WTC11 (cell line): ENCODE measurements around the gene L3HYPDH.

Experiments
- MXD4 ChIP-seq: fragments of 250-450 bp; sonication (Bioruptor Pico); IDR thresholded peaks from 2 replicates; pipeline ENCODE4 v1.8.0; 2021; ENCODE audit warnings: mild to moderate bottlenecking, moderate library complexity, borderline replicate concordance
- NR1H2 ChIP-seq: sonication (generic); formaldehyde crosslinking; IDR thresholded peaks from 2 replicates; pipeline ENCODE4 v1.9.0; 2021; ENCODE audit warnings: mild to moderate bottlenecking, moderate library complexity, missing genetic modification reagents
- ZBTB21 ChIP-seq: sonication (generic); formaldehyde crosslinking; IDR thresholded peaks from 2 replicates; pipeline ENCODE4 v1.8.1; 2023; ENCODE audit warnings: mild to moderate bottlenecking, missing genetic modification reagents, borderline replicate concordance
- TF ChIP-seq, protein P1 (sequence below): fragments of 200-600 bp; IDR thresholded peaks from 2 replicates; pipeline ENCODE4 v1.8.0; 2022; ENCODE audit warnings: antibody characterized with exemption
- TF ChIP-seq, protein P2 (sequence below): sonication (generic); formaldehyde crosslinking; IDR thresholded peaks from 2 replicates; pipeline ENCODE4 v1.8.0; 2023; ENCODE audit warnings: missing genetic modification reagents
- TF ChIP-seq, protein P3 (sequence below): sonication (generic); formaldehyde crosslinking; IDR thresholded peaks from 2 replicates; pipeline ENCODE4 v1.8.0; 2022; ENCODE audit warnings: mild to moderate bottlenecking, missing genetic modification reagents
- TF ChIP-seq, protein P4 (sequence below): sonication (generic); formaldehyde crosslinking; IDR thresholded peaks from 2 replicates; pipeline ENCODE4 v1.8.1; 2023; ENCODE audit warnings: mild to moderate bottlenecking, missing genetic modification reagents, moderate library complexity
- TF ChIP-seq, protein P5 (sequence below): sonication (generic); formaldehyde crosslinking; IDR thresholded peaks from 2 replicates; pipeline ENCODE4 v1.8.1; 2023; ENCODE audit warnings: mild to moderate bottlenecking, missing genetic modification reagents, moderate library complexity

GRCh38 chr14:59424341-59425071, 59.7 kb downstream of the L3HYPDH start:
- TF ChIP-seq, protein P1, sequence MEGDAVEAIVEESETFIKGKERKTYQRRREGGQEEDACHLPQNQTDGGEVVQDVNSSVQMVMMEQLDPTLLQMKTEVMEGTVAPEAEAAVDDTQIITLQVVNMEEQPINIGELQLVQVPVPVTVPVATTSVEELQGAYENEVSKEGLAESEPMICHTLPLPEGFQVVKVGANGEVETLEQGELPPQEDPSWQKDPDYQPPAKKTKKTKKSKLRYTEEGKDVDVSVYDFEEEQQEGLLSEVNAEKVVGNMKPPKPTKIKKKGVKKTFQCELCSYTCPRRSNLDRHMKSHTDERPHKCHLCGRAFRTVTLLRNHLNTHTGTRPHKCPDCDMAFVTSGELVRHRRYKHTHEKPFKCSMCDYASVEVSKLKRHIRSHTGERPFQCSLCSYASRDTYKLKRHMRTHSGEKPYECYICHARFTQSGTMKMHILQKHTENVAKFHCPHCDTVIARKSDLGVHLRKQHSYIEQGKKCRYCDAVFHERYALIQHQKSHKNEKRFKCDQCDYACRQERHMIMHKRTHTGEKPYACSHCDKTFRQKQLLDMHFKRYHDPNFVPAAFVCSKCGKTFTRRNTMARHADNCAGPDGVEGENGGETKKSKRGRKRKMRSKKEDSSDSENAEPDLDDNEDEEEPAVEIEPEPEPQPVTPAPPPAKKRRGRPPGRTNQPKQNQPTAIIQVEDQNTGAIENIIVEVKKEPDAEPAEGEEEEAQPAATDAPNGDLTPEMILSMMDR = no peak
- TF ChIP-seq, protein P2, sequence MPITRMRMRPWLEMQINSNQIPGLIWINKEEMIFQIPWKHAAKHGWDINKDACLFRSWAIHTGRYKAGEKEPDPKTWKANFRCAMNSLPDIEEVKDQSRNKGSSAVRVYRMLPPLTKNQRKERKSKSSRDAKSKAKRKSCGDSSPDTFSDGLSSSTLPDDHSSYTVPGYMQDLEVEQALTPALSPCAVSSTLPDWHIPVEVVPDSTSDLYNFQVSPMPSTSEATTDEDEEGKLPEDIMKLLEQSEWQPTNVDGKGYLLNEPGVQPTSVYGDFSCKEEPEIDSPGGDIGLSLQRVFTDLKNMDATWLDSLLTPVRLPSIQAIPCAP (CRISPR knock-in tag) = no peak
- TF ChIP-seq, protein P3, sequence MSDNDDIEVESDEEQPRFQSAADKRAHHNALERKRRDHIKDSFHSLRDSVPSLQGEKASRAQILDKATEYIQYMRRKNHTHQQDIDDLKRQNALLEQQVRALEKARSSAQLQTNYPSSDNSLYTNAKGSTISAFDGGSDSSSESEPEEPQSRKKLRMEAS (CRISPR knock-in tag) = no peak
- TF ChIP-seq, protein P4, sequence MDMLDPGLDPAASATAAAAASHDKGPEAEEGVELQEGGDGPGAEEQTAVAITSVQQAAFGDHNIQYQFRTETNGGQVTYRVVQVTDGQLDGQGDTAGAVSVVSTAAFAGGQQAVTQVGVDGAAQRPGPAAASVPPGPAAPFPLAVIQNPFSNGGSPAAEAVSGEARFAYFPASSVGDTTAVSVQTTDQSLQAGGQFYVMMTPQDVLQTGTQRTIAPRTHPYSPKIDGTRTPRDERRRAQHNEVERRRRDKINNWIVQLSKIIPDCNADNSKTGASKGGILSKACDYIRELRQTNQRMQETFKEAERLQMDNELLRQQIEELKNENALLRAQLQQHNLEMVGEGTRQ (CRISPR knock-in tag) = no peak
- TF ChIP-seq NR1H2 (CRISPR knock-in tag) = no peak
- TF ChIP-seq ZBTB21 (CRISPR knock-in tag) = no peak
- TF ChIP-seq MXD4 = no peak
- TF ChIP-seq, protein P5, sequence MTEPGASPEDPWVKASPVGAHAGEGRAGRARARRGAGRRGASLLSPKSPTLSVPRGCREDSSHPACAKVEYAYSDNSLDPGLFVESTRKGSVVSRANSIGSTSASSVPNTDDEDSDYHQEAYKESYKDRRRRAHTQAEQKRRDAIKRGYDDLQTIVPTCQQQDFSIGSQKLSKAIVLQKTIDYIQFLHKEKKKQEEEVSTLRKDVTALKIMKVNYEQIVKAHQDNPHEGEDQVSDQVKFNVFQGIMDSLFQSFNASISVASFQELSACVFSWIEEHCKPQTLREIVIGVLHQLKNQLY (CRISPR knock-in tag) = no peak
